Fibroblast of villous mesenchyme (primary cell): Measurements from ENCODE around the gene NT5DC2. TPM values are rescaled to one million over a fixed set of nuclear protein-coding genes. Genes with fewer than 3 reads are reported as not detected.
A peak's percentile ranks its signal among the peaks of the same experiment; 100 is the strongest.

ENCODE experiments used
- DNase-seq: peaks from one replicate; pipeline ENCODE4 v3.0.0-alpha.2; 2010; ENCODE audit warnings: low read depth
- H3K4me3 ChIP-seq: 2 replicates; pipeline ENCODE4 v1.5.1; 2011; ENCODE audit warnings: low read depth, mild to moderate bottlenecking, low read length
- CTCF ChIP-seq: IDR thresholded peaks from 2 replicates; pipeline ENCODE4 v1.5.1; 2012; ENCODE audit warnings: low read depth, mild to moderate bottlenecking, low read length; ENCODE audit not compliant: insufficient read depth
- total RNA-seq: library from RNA; depleted of rRNA; stranded (reverse); fragments of >200 nt; gene quantifications from 2 replicates; pipeline ENCODE4 v1.2.3, GENCODE V29; 2012

Gene NT5DC2
- total RNA-seq: 45.8 and 85.0 TPM in 2 replicates

- DNase-seq: peak; percentile 73
- no peak for TF ChIP-seq CTCF
- peak within 1 kb of the TSS; percentile 76 for H3K4me3 ChIP-seq
These were observed at the start of gene NT5DC2 for GRCh38 chr3:52533623-52534280. TSS of gene NT5DC2 (minus strand) at chr3:52533857. CDS start at chr3:52533737, 120 bp downstream.

- no peak overlapping the region for H3K4me3 ChIP-seq
- no peak for TF ChIP-seq CTCF
- peak; percentile 19 for DNase-seq
These were observed 40.7 kb upstream of the NT5DC2 start for GRCh38 chr3:52574056-52574965.

- no peak overlapping the region for H3K4me3 ChIP-seq
- no peak for TF ChIP-seq CTCF
- DNase-seq: no peak
These were observed 38.6 kb upstream of the NT5DC2 start for GRCh38 chr3:52572221-52572620.

- peak; percentile 46 for DNase-seq
- TF ChIP-seq CTCF: no peak
- H3K4me3 ChIP-seq: no peak overlapping the region
These were observed 36.4 kb upstream of the NT5DC2 start for GRCh38 chr3:52570076-52570475.

GRCh38 chr3:52568069-52568468, 34.4 kb upstream of the NT5DC2 start:
- DNase-seq: no peak
- H3K4me3 ChIP-seq: no peak overlapping the region
- TF ChIP-seq CTCF: no peak

GRCh38 chr3:52563984-52564383, 30.3 kb upstream of the NT5DC2 start:
- no peak for DNase-seq
- no peak overlapping the region for H3K4me3 ChIP-seq
- TF ChIP-seq CTCF: no peak
